ENCODE results near the gene RIC8A. TPM values are rescaled to one million over a fixed set of nuclear protein-coding genes. Genes with fewer than 3 reads are reported as not detected.
"Not testable (repeated sequence)": the region's sequence is repeated elsewhere in the genome, so short reads cannot be mapped to it uniquely, and the experiment has no call there.

RIC8A gene
- total RNA-seq, 1 experiment from 2014 or later = 115 TPM

DNA sequence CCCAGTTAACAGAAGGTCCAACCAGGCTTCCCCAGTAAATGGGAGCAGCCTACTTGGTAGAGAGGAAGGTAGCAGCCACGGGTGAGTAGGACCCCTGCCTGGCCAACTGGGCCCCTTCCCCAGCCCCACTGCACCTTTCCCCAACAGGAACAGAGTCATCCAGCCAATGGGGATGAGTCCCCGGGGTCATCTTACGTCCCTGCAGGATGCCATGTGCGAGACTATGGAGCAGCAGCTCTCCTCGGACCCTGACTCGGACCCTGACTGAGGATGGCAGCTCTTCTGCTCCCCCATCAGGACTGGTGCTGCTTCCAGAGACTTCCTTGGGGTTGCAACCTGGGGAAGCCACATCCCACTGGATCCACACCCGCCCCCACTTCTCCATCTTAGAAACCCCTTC lies 6.6 kb downstream of the RIC8A start:
- no peak for DNase-seq (ENCODE audit: low read depth)
- in situ Hi-C loops (cut with HindIII; ENCODE audit: low pct_unique_long_range_greater_than_20kb, low sequenced_read_pairs) = no loop called here

DNA sequence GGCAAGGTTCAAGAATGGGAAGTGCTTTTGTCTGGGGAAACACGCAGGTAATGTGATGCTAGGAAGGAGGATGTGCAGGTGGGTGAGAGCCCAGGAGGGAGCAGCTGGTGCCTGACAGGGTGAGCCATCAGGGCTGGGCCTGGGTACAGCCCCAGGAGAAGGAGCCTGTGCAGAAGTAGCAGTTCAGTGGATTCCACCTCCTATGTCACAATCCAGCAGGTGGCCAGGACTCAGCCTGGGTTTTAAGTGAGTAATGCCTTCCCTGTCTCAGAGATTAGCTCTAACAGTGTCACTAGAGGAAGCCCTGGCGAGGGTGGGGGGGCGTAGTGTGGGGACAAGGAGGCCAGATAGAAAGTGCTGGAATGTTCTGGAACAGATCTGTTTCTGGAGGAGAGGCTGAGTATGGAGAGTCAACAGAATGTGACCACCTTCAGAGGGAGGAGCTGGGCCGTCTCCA lies 8.1 kb downstream of the RIC8A start:
- in situ Hi-C loops (cut with HindIII; ENCODE audit: low pct_unique_long_range_greater_than_20kb, low sequenced_read_pairs) = no loop called here
- DNase-seq (ENCODE audit: low read depth) = no peak

DNA sequence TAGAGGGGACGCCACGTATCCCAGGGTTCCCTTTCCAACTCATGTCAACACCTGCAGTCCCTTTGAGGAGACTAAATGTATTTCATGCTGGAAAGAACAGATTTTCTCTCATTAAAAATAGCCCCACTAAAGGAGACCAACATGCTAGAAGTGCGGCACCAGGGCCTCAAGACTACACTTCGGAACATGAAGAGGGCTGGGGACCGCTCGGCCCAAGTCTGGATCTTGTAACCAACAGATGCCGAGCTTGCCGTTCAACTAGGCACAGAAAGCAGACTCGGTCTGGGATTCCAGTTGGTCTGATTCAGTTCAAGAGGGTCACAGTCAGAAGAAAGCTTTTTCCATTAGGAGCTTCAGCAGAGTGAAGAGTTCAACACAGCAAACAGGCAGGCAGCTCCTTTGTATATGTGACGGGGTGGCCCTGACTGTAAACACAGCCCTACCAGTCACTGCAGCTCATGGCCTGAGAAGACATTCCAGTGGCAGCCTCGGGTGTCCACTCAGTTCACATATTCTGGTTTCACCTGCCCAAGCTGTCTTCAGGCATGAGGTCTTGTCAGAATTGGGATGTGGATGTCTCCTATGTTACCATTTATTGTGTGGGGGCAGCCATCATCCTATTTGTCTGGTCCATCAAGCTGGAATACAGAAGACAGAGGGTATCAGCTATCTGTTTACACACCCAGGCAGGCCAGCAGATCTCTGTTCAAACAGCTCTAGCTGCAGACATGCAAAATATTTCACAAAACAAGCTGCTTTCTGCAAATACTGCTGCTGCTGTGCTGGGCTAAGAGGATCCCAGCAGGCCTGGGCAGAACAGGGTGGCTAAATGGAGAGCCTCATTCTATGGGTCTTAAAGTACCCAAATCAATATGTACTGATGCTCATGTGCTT lies 8.8 kb downstream of the RIC8A start:
- in situ Hi-C loops (cut with HindIII; ENCODE audit: low pct_unique_long_range_greater_than_20kb, low sequenced_read_pairs) = no loop called here
- no peak for DNase-seq (ENCODE audit: low read depth)

DNA sequence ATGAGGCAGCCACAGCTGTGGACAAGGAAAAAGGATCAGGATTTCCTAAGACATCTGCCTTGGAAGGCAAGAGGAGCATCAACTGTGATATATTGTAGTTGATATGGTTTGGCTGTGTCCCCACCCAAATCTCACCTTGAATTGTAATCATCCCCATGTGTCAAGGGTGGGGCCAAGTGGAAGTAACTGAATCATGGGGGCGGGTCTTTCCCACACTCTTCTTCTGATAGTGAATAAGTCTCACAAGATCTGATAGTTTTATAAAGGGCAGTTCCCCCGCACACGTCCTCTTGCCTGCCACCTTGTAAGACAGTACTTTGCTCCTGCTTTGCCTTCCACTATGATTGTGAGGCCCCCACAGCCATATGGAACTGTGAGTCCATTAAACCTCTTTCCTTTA lies 10.2 kb downstream of the RIC8A start:
- DNase-seq (ENCODE audit: low read depth) = no peak
- in situ Hi-C loops (cut with HindIII; ENCODE audit: low pct_unique_long_range_greater_than_20kb, low sequenced_read_pairs) = no loop called here

GRCh38 chr11:218815-219593 lies 11.5 kb downstream of the RIC8A start:
- in situ Hi-C loops (cut with HindIII; ENCODE audit: low pct_unique_long_range_greater_than_20kb, low sequenced_read_pairs) = no loop called here
- DNase-seq (ENCODE audit: low read depth) = no peak

GRCh38 chr11:220641-221215 lies 13.2 kb downstream of the RIC8A start:
- in situ Hi-C loops (cut with HindIII; ENCODE audit: low pct_unique_long_range_greater_than_20kb, low sequenced_read_pairs); DNase-seq (ENCODE audit: low read depth): not testable (repeated sequence)

- in situ Hi-C loops (cut with HindIII; ENCODE audit: low pct_unique_long_range_greater_than_20kb, low sequenced_read_pairs) = no loop called here
Measured at GRCh38 chr11:221539-221938, 14.0 kb downstream of the RIC8A start.

GRCh38 chr11:221998-222789 lies 14.7 kb downstream of the RIC8A start:
- in situ Hi-C loops (cut with HindIII; ENCODE audit: low pct_unique_long_range_greater_than_20kb, low sequenced_read_pairs) = no loop called here
- DNase-seq (ENCODE audit: low read depth) = no peak

More at GRCh38 chr11:221539-221938, 14.0 kb downstream of the RIC8A start:
- DNase-seq (ENCODE audit: low read depth) = no peak

GRCh38 chr11:223026-223789 lies 15.7 kb downstream of the RIC8A start:
- in situ Hi-C loops (cut with HindIII; ENCODE audit: low pct_unique_long_range_greater_than_20kb, low sequenced_read_pairs) = no loop called here
- no peak for DNase-seq (ENCODE audit: low read depth)

- DNase-seq (ENCODE audit: low read depth) = no peak
- in situ Hi-C loops (cut with HindIII; ENCODE audit: low pct_unique_long_range_greater_than_20kb, low sequenced_read_pairs) = no loop called here
Measured at GRCh38 chr11:223884-224283, 16.4 kb downstream of the RIC8A start.

DNA sequence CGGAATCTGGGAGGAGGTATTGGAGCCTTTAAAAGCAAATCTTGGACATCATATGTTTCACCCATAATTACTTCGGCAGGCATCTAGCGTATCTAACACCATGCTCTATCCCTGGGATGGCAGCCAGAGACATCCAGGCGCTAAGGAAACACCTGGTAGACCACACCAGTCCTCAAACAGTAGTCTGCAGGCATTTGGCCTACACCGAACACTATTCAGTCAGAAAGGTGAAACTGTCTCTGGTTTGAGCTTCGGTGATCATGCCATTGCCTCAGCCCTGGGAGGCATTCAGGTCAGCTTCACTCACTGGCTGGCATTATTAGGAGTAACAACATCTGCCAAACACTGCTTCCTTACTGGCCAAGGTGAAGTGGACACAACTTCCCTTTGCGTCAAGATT lies 16.9 kb downstream of the RIC8A start:
- in situ Hi-C loops (cut with HindIII; ENCODE audit: low pct_unique_long_range_greater_than_20kb, low sequenced_read_pairs) = no loop called here
- DNase-seq (ENCODE audit: low read depth) = no peak

DNA sequence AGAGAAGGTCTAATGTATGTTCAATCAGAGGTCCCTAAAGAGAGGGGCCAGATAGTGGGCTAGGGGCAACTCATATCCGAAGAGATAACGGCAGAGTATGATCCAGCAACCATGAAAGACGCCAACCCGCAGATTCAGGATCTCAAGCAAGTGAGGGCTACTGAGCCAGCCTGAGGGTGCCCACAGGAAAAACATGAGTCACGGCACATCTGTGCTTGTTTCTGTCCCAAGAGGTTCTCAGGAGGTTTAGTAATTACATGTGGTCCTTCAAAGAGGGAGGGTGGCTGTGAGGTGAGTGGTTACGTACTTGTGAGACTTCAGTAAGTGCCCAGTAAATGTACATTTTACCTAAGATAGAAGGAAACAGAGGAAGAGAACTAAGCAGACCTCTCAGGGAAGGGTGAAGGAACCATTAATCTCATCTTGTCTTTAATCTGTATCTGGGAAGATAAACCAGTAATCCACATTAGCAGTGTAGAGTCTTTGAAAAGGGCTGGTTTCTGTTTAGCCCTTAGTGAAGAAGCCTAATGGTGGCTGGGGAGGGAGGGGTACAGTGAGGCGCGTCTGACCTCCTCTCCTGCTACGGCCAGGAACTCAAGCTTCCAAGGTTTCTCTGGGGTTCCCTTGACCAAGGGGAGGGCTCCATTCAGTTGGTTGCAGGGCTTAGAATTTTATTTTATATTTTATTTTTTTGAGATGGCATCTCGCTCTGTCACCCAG lies 18.4 kb downstream of the RIC8A start:
- in situ Hi-C loops (cut with HindIII; ENCODE audit: low pct_unique_long_range_greater_than_20kb, low sequenced_read_pairs) = no loop called here

GRCh38 chr11:227824-228379 lies 20.4 kb downstream of the RIC8A start:
- no peak for DNase-seq (ENCODE audit: low read depth)
- in situ Hi-C loops (cut with HindIII; ENCODE audit: low pct_unique_long_range_greater_than_20kb, low sequenced_read_pairs) = no loop called here

More for the DNA sequence above, 18.4 kb downstream of the RIC8A start:
- no peak for DNase-seq (ENCODE audit: low read depth)

DNA sequence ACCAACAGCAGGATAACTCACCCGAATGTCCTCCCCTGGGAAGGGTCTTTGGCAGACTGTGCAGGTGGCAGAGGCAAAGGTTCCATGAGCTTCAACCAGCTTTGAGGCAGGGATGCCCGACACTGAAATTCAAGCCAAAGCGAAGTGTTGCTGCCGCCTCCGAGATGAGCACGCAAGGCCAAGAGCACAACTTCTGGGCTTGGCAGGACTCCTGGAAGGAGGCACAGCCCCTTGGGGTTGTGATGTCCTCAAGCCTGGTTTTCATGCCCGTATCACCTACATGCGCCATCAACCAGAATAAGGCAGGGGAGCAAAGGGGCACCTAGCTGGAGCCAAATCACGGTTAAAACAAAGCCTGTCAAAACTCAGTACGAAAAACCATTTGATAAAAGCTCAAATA lies 22.9 kb downstream of the RIC8A start:
- in situ Hi-C loops (cut with HindIII; ENCODE audit: low pct_unique_long_range_greater_than_20kb, low sequenced_read_pairs) = no loop called here
- no peak for DNase-seq (ENCODE audit: low read depth)

GRCh38 chr11:232783-233565 lies 25.5 kb downstream of the RIC8A start:
- in situ Hi-C loops (cut with HindIII; ENCODE audit: low pct_unique_long_range_greater_than_20kb, low sequenced_read_pairs) = no loop called here
- DNase-seq (ENCODE audit: low read depth) = no peak

GRCh38 chr11:235180-235579 lies 27.7 kb downstream of the RIC8A start:
- in situ Hi-C loops (cut with HindIII; ENCODE audit: low pct_unique_long_range_greater_than_20kb, low sequenced_read_pairs) = no loop called here
- DNase-seq (ENCODE audit: low read depth) = no peak

All from Caki2 (cell line).